Fibroblast of skin of right biceps (primary cell): ENCODE measurements around the gene GPX7.

ENCODE experiments used
- DNase-seq: peaks from one replicate; pipeline ENCODE4 v3.0.0-alpha.2; 2013

Gene GPX7

DNA sequence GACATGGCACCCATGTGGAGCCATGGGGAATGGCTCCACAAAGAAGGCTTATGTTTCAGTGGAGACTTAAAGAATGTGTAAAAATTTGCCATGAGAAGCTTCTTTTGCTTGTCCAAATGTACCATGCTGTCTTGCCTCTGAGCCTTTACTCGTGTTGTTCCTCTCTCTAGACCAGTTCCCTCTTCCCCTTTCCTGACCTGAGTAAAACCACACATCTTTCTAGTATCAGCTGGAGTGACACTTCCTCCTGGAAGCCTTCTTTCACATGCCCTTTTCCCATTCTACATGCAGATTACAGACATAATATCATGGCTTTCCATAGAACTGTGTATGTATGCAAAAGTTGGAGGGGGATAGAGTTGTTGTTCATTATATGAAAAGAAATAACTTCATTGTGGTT, 13.6 kb upstream of the GPX7 start:
- DNase-seq: no peak

DNA sequence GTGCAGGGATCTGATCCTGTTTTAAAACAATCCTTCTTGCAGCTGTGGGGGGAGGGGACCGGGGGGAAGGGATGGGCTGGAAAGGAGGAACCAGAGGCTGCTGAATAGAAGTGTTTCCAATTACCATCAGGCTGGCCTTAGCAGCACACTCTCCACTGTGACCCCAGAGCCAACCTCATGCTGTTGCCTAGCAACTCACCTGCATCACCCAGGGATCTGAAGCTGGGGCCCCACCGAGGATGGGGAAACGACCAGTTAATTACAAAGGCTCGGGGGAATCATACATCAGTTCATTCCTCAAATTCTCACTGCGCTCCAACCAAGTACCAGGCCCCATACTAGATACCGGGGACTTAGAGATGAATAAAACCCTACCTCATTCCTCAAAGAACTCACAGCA, 11.9 kb upstream of the GPX7 start:
- no peak for DNase-seq

DNA sequence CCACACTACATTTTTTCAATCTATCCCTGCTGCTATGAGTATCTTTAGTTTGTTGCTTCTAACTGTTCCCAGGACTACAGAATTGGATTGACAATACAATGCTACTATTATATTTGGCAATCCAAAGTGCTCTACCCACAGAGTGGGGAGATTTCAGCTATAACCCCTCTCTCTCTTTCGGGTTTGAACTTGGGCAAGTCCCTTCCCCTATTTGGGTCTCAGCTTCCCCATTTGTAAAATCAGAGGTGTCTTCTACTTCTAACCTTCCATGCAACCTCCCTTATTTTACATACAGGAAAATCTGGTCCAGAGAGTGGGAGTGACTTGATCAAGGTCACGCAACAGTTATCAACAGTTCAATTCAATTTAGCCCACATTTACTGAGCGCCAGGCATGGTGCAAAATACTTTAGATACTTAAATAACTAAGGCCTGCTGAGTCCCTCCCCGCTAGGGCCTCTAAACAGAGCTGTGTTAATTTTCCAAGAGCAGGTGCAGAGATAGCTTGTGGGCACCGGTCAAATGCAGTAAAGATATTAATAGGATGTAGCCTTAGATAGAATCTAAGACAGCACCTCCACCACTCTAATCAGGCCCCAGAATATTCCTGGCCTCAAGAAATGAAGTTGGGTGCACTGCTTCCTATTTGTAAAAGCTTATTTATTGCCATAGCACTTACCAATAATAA, 9.4 kb upstream of the GPX7 start:
- no peak for DNase-seq

DNA sequence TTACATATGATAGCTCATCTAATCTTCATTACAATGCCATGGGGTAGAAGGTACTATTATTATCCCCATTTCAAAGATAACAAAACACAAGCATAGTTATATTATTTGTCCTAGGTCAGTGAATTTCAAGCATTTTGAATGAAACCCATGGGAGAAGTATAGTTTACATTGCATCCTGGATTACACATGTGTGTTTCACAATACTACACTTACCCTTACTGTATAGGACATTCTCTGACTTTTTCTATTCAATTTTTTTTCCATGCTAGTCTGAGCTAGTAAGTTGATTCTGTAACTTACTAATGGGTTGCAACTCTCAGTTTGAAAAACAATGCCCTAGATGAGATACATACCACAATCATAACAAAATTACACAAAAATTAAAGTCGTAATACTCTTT, 8.7 kb upstream of the GPX7 start:
- no peak for DNase-seq

DNA sequence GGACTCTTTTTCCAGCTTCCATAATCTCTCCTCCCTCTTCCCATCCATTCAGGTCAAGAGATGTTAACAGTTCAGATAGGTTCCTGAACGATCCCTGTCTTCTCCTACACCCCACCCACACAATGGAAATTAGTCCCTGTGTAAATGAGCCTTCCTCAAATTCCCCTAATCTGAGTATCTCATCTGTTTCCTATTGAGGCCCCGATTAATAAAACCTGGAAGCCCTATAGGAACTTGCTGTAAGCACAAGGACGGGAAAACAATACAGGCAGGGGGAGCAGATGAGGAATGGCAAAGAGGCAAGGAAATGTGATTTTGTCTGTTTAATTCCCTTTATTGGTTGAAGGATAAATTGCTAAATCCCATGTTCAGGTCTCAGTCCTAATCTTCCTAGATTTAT, 7.1 kb upstream of the GPX7 start:
- DNase-seq: no peak

DNA sequence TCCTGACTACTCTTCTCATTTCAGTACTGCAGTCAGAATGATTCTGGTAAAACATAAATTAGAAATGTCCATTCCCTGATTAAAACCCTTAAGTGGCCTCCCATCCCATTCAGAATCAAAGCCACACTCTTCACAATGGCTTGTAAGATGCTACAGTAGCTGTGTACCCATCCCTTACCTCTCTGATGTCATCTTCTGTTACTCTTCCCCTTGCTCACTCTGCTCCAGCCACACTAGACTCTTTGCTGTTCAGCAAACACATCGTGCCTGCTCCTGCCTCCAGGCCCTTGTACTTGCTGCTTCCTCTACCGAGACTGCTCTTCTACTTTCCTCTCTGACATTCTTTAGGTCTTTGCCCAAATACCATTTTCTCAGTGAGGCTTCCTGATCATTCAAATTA, 4.3 kb upstream of the GPX7 start:
- DNase-seq: no peak

DNA sequence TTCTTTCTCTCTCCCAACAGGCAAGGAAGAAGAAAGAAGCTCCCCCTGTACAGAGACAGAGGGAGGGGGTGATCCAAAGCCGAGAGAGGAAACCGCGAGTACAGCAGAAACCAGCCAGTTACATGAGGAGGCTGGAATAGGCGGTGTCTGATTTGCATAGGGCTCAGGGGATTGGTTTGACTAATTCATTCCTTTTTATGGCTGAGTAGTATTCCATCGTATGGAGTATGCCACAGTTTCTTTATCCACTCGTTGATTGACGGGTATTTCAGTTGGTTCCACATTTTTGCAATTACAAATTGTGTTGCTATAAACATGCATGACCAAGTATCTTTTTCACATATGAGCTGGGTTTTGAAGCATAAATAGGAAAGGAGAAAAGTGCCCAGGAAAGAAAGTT, 3.4 kb upstream of the GPX7 start:
- no peak for DNase-seq

DNA sequence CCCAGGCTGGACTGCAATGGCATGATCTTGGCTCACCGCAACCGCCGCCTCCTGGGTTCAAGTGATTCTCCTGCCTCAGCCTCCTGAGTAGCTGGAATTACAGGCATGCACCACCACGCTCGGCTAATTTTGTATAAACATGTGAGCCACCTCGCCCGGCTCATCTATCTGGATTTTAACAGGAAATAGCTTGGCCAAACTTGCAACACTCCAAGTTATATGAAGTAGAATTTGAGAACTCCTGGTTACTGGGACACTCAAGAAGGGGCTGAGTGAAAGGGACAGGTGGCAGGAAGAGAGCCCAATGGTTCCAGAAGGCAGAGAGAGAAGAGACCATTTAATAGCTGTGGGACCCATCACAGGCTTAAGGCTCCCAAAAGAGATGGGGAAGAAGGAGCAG, 2.9 kb upstream of the GPX7 start:
- DNase-seq: no peak

DNA sequence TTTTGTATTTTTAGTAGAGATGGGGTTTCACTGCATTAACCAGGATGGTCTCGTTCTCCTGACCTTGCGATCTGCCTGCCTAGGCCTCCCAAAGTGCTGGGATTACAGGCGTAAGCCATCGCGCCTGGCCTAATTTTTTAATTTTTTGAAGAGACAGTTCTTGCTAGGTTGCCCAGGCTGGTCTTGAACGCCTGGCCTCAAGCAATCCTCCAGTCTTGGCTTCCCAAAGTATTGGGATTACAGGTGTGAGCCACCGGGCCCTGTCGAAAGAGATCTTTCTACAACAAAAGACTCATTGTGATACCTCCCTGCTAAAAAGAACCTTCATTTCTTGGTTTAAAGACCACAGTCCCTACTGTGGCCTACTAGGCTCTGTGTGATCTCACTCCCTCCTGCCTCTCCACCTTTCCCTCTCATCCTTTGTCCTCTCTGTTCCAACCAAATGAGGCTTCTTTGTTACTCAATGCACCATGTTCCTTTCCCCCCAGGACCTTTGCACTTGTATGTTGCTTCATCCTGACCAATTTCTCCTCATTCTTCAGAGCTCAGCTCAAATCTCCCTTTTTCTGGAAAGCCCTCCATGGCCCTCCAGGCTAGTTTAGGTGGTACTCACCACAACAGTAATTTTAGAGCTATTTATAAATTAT, 1.5 kb upstream of the GPX7 start:
- no peak for DNase-seq

DNA sequence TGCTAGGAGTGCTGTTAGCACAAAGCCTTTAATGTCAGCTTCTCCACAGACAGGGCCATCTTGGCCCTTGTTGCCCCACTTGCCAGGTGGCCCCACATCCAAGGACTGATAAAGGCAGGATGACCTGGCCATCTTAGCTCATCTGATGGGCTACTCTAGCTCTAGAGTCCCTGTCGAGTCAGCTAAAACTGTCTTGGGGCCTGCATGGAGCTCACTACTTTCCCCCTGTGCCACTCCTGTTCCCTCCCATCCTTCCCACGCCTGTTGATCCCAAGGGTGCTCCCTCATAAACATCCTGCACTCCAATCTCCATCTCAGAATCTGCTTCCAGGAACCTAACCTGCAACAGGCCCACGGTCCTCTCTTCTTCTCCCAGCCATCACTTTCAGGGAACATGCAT, 652 bp upstream of the GPX7 start:
- peak; percentile 3 for DNase-seq

DNA sequence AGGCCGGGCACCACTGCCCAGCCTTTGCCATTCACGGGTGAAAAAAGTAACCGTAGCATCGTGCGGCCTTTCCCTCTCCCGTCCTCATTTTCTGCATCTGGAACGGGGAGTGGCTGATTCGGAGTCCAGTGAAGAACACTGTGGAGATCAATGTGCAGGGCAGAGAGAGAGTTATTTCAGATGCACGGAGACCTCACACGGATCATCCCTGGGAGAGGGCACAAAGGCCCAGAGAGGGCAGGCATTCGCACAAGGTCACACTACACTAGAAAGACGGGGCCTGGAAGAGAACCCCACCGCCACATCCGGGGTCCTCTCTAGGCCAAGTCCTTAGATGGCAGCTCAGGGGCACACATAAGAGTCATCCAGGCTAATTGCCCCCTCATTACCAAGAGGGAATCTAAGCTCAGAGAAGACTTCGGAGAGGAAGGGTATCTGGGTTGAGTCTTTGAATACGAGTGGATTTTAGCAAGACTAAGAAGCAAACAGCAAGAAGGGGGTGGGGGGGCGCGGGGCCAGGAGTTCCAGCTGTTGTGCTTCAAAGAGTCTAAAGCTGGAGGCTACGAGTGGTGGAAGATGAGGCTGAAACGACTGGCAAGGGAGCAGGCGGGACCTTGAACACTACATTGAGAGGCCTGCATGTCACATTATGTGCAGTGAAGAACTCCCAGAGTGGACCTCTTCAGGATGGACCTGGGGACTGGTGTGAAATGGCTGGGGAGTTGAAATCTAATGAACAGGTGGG, 857 bp downstream of the GPX7 start:
- peak; percentile 47 for DNase-seq

DNA sequence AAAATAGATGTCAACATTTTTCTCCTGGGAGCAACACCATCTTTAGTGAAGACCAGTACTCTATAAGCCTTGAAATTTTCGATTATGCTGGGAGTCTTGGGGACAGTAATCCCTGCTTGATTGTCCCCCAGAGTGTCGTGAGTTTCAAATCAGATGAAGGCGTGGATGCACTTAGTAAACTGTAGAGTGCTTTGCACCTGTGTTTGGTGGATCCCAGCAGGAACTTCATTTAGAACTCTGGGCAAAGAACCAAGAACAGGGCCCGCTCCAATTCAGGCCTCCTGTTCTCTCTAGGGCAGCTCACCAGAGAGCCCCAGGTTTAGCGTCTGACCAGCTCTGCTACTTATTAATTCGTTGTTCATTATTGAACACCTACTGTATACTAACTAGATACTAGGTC, 1.5 kb downstream of the GPX7 start:
- no peak for DNase-seq

DNA sequence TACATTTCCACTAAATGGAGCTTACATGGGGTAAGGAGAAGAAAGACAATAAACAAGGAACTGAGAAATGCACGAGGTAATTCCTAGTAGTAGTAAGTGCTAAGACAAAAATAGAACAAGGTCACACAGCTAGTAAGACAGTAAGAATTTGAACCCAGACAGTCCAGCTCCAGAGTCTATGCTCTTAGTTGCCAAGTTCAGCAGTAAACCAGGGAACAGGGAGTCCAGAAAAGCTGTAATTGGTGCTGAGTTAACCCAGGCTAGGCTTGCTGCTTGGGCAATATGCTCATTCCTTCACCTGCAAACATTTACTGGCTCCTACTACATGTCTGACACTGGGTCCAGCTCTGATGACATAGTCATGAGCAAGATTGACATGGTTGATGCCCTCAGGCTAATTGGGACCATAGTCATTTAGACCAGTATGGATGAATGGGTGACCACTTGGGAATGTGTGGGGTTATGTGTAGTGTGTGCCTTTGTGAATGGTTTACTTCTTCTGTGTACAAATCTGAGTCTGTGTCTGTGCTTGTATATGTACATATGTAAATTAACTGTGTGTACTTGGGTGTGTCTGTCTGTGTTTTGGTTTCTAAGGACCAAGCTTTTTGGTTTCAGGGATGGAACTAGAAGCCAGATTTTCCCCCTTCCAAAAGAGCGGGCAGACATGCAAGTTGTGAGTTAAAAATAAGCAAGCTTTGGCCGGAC, 2.0 kb downstream of the GPX7 start:
- peak; percentile 17 for DNase-seq

DNA sequence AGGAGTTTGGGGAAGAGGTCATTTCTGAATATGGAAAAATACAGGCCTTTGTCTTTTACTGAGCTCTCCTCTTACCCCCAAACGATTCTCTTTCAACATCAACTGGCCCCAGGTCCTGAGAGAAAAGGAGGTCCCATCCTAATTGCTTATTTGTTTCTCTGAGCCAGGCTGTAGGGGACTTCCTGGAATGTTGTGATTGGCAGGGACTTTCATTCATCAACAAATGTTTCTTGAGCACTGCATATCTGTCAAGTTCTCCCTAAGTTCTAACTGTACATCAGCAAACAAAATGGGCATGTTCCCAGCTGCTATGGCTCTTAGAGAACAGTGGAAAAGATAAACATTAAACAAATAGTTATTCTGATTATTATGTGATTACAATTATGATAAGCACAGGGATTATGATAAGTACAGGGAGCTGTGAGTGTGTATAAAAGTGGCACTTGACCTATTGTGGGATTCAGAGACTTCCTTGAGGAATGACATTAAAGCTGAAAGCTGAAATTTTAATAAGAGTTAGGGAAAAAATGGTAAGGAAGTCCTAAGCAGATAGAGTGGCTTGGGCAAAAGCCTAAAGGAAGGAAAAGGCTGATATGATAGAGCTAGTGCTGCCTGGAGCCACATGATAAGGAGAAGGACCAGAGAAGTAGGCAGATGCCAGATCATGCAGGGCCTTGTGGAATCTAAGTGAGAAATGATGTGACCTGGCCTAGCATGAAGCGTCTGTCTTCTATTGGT, 11.6 kb downstream of the GPX7 start:
- DNase-seq: no peak

DNA sequence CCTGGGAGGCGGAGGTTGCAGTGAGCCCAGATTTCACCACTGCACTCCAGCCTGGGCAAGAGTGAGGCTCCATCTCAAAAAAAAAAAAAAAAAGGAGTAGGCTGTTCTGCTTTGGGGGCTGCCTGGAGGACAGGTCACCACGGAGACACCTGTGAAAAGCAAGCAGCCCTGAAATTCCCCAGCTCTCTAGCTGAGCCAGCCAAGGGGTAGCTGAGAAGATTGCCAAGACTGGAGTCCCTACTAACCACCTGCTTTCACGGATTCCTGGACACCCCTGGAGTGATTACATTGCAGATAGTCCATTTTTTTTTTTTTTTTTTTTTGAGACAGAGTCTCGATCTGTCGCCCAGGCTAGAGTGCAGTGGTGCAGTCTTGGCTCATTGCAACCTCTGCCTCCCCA, 12.5 kb downstream of the GPX7 start:
- no peak for DNase-seq

DNA sequence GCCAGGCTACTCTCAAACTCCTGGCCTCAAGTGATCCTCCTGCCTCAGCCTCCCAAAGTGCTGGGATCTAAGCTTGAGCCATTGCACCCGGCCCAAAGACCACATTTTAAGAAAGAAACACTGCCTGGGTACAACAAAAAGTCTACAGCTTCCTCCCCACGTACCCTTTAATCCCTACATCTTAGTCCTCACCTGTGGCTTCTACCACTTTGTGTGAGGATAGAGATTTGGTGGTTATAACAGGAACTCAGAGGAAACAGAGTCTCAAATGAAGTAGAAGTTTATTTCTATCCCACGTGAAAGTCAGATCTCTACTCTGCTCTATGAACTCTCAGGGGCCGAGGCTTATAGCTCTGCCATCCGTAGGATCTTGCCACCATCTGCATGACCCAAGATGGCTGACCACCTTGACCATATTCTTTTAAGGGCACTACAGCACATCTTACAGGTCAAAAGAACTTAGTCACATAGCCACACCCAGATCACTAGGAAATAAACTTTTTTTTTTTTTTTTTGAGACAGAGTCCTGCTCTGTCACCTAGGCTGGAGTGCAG, 13.4 kb downstream of the GPX7 start:
- no peak for DNase-seq

DNA sequence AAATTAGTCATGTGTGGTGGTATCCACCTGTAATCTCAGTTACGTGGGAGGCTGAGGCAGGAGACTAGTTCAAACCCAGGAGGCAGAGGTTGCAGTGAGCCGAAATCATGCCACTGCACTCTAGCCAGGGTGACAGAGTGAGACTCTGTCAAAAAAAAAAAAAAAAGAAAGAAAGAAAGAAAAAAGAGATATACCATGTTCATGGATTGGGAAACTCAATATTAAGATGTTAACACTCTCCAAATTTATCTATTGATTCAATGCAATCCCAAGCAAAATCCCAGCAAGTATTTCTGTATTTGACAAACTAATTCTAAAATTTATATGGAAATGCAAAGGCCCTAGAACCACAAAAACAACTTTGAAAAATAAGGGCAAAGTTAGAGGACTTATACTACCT, 19.8 kb downstream of the GPX7 start:
- no peak for DNase-seq

DNA sequence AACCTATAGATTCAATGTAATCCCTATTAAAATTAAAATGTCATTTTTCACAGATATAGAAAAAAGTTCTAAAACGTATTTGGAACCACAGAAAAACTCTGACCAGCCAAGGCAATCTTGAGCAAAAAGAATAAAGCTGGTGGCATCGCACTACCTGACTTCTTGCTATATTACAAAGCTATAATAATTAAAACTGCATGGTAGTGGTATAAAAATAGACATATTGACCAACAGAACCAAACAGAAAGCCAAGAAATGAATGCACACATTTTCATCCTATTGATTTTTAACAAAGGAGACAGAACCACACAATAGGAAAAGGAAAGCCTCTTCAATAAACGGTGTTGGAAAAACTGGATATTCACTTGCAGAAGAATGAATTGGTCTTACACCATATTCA, 21.6 kb downstream of the GPX7 start:
- no peak for DNase-seq

DNA sequence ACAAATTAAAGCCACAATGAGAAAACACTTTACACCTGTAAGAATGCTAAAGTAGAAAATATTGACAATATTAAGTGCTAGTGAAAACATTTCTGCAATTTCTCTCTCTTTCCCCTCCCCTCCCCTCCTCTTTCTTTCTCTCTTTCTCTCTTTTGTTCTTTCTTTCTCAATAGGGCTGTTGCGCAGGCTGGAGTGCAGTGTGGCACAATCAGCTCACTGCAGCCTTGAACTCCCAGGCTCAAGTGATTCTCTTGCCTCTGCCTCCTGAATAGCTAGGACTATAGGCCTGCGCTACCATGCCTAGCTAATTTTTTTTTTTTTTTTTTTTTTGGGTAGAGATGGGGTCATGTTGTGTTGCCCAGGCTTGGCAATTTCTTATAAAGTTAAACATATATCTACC, 24.9 kb downstream of the GPX7 start:
- no peak for DNase-seq

DNA sequence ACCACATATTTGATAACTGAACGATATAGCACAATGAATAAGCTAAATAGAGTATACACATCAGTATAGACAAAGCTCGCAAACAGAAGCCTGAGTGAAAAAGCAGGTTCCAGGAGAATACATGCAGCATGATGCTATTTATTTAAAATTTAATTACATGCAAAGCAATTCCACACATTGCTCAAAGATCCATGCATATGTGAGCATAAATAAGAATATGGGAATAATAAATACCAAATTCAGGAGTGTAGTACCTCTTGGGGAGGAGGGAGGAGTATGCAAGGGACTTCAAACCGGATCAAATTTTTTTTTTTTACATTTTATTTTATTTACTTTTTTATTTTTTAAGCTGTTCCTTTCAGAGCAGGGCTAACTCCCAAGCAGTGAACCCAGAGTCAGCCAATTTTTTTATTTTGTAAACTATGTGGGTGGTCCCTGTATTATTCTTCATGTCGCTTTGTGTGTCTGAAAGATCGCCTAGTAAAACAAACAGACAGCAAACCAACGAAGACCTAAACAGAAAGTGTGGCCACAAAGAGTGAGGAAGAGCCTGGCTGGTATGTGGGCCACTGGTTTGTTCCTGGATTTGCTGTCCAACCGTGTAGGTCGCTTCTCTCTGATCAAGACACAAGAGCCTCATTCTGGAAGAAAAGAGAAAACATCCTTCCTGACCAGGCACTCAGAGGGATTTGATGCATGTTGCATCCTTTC, 26.6 kb downstream of the GPX7 start:
- DNase-seq: no peak

DNA sequence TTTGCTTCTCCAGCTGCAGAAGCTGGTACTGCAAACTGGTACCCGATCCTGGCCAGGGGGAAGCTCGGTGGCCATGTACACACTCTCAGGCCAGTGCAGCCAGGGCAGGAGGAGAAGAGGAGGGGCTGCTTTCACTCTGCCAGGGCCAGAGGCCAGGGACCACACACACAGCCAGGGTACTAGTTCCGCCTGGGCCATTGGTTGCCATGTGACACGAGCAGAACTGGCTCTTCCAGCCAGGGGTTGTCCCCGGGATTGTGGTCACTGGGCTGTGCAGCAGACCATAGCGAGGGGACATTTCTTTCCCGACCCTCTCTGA, 27.1 kb downstream of the GPX7 start:
- no peak for DNase-seq

DNA sequence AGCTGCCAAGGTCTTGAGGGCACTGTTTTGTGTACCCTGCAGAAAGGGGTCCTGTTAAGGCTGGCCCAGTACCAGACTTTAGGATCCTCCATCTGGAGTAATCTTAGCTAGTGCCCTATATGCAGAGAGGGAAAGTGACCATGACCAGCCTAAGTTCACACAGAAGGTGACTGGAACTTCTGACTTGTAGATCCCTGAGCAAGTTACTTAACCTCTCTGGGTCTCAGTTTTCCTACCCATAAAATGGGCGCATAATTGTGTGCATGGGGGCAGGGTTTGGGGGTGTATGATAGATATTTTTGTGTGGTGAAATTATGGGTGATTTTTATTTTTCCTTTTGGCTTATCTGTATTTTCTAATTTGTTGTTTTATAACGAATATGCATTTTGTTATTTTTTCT, 27.5 kb downstream of the GPX7 start:
- DNase-seq: no peak
